DOHH2 (cell line): ENCODE measurements around the gene WBP2.

Experiments used
- H3F3A ChIP-seq: fragments of 200-600 bp; sonication (generic), shearing (Covaris generic); 2 replicates; pipeline ENCODE4 v1.6.0; 2016; ENCODE audit warnings: antibody characterized with exemption, mild to moderate bottlenecking; ENCODE audit not compliant: control insufficient read depth, insufficient read depth
- H3K27ac ChIP-seq: fragments of 200-600 bp; sonication (generic); 2 replicates; pipeline ENCODE4 v1.5.1; 2014; ENCODE audit warnings: low read depth, mild to moderate bottlenecking, low read length, moderate library complexity
- H3K27me3 ChIP-seq: fragments of 200-600 bp; sonication (generic); 2 replicates; pipeline ENCODE4 v1.6.1; 2014; ENCODE audit warnings: mild to moderate bottlenecking, low read length, mixed read lengths; ENCODE audit not compliant: control insufficient read depth
- H3K36me3 ChIP-seq: fragments of 200-600 bp; sonication (generic); 2 replicates; pipeline ENCODE4 v1.6.1; 2014; ENCODE audit warnings: mild to moderate bottlenecking, low read length, moderate library complexity, mixed read lengths; ENCODE audit not compliant: control insufficient read depth
- H3K4me1 ChIP-seq: fragments of 200-600 bp; sonication (generic); 2 replicates; pipeline ENCODE4 v1.6.1; 2014; ENCODE audit warnings: mild to moderate bottlenecking, low read length, mixed read lengths; ENCODE audit not compliant: control insufficient read depth
- H3K4me2 ChIP-seq: fragments of 200-600 bp; sonication (generic); 2 replicates; pipeline ENCODE4 v1.6.0; 2014; ENCODE audit warnings: mild to moderate bottlenecking, low read length, moderate library complexity
- H3K4me3 ChIP-seq: fragments of 200-600 bp; sonication (generic); 2 replicates; pipeline ENCODE4 v1.5.1; 2014; ENCODE audit warnings: mild to moderate bottlenecking, low read length, mixed read lengths
- H3K79me2 ChIP-seq: fragments of 200-600 bp; sonication (generic); 2 replicates; pipeline ENCODE4 v1.6.1; 2014; ENCODE audit warnings: mild to moderate bottlenecking, low read length, mixed read lengths; ENCODE audit not compliant: control insufficient read depth
- H3K9me2 ChIP-seq: fragments of 200-600 bp; sonication (generic); replicated peaks from 2 replicates; pipeline ENCODE4 v1.6.1; 2014; ENCODE audit warnings: mild to moderate bottlenecking, low read length, mixed read lengths; ENCODE audit not compliant: control insufficient read depth
- H3K9me3 ChIP-seq: fragments of 200-600 bp; sonication (generic); 2 replicates; pipeline ENCODE4 v1.6.1; 2014; ENCODE audit warnings: antibody characterized with exemption, low read length, mixed read lengths; ENCODE audit not compliant: control insufficient read depth, insufficient read depth
- H4K20me1 ChIP-seq: fragments of 200-600 bp; sonication (generic); 2 replicates; pipeline ENCODE4 v1.6.0; 2014; ENCODE audit warnings: low read depth, mild to moderate bottlenecking, antibody characterized with exemption, low read length, moderate library complexity; ENCODE audit not compliant: control insufficient read depth, insufficient read depth
- EZH2phosphoT487 ChIP-seq: fragments of 200-600 bp; sonication (generic); IDR thresholded peaks from 2 replicates; pipeline ENCODE4 v1.6.1; 2017; ENCODE audit warnings: borderline replicate concordance, mild to moderate bottlenecking, antibody characterized with exemption, low read length, moderate library complexity, mixed read lengths
- TF ChIP-seq, protein P1 (sequence below): fragments of 200-600 bp; sonication (generic); IDR thresholded peaks from one replicate; pipeline ENCODE4 v1.5.1; 2014; ENCODE audit warnings: antibody characterized with exemption, mild to moderate bottlenecking, low read depth, low read length; ENCODE audit not compliant: poor library complexity, severe bottlenecking

WBP2 gene

DNA sequence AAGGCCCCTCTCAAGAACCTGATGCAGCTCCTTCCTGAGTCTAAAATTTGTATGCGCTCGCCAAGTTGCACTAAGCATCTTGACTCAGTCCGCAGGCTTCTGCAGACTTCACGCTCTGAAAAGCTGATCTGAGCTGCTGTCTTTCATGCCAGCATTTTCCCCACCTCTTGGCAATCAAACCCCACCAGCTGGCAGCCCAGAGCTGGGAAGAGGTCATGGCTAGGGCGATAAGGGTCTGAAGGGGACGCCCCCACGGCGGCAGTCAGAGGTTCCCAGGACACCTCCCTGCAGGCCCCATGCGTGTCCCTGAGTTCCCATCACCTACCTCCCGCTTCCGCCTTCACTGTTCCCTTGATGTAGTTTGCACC lies 5.9 kb downstream of the WBP2 start:
- no peak overlapping the region for H3K27ac ChIP-seq
- H3K4me2 ChIP-seq = no peak overlapping the region
- H3K79me2 ChIP-seq = peaks cover 9% of the 10 kb centered on the region
- peaks cover 50% of the 10 kb centered on the region for H3K36me3 ChIP-seq
- H3K27me3 ChIP-seq = no peaks in the 10 kb centered on the region
- no peak overlapping the region for H3K4me3 ChIP-seq
- peaks cover 7% of the 10 kb centered on the region; the same call in 1 of the 2 replicates for H3F3A ChIP-seq
- no peaks in the 10 kb centered on the region for H3K9me3 ChIP-seq
- no peaks in the 10 kb centered on the region for H3K9me2 ChIP-seq
- H3K4me1 ChIP-seq = peaks cover 27% of the 10 kb centered on the region
- TF ChIP-seq, protein P1, sequence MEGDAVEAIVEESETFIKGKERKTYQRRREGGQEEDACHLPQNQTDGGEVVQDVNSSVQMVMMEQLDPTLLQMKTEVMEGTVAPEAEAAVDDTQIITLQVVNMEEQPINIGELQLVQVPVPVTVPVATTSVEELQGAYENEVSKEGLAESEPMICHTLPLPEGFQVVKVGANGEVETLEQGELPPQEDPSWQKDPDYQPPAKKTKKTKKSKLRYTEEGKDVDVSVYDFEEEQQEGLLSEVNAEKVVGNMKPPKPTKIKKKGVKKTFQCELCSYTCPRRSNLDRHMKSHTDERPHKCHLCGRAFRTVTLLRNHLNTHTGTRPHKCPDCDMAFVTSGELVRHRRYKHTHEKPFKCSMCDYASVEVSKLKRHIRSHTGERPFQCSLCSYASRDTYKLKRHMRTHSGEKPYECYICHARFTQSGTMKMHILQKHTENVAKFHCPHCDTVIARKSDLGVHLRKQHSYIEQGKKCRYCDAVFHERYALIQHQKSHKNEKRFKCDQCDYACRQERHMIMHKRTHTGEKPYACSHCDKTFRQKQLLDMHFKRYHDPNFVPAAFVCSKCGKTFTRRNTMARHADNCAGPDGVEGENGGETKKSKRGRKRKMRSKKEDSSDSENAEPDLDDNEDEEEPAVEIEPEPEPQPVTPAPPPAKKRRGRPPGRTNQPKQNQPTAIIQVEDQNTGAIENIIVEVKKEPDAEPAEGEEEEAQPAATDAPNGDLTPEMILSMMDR = no peak
- no peak for TF ChIP-seq EZH2phosphoT487
- peaks cover 3% of the 10 kb centered on the region; the same call in 1 of the 2 replicates for H4K20me1 ChIP-seq

DNA sequence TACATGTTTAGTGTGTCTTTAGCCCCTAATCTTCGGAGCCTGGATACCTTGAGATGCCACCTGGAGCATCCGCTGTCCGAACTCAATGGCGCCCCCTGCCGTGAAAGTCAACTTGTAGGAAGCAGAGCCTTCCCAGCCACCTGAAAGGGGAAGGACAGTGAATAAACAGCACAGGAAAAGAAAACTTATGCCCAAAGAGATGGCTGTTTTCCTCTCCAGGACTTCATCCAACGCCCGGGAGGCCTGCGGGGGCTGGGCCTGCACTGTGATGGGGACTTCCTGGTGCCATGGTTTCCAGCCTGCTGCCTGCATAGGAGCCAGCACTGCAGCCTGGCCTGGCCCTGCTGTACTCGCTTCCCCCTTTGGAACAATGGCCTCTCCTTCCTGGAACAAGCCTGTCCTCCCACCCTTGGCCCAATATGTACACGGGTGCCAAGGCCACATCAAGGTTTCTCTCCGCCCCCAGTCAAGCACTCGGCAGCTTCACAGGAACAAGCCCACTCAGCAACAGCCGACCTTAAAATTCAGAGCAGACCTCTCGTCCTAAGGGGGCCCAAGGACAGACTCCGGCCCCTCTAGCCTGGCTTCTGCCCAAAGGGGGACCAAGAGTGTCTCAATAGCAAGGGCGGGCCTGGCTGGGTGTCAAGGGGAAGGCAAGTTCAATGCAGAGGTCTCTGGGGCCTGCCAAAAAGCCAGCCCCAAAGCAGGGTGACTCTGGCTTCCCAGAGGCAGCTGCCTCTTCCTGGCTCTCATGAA lies 6.4 kb downstream of the WBP2 start:
- H3K4me2 ChIP-seq = no peak overlapping the region
- no peaks in the 10 kb centered on the region for H3K9me2 ChIP-seq
- peaks cover 6% of the 10 kb centered on the region for H3K79me2 ChIP-seq
- H3K27ac ChIP-seq = no peak overlapping the region
- H3K4me3 ChIP-seq = no peak overlapping the region
- peaks cover 50% of the 10 kb centered on the region for H3K36me3 ChIP-seq
- H4K20me1 ChIP-seq = no peaks in the 10 kb centered on the region
- peaks cover 29% of the 10 kb centered on the region for H3K4me1 ChIP-seq
- no peaks in the 10 kb centered on the region for H3K9me3 ChIP-seq
- TF ChIP-seq EZH2phosphoT487 = no peak
- TF ChIP-seq, protein P1 = peak; percentile 94
- H3K27me3 ChIP-seq = no peaks in the 10 kb centered on the region
- peaks cover 7% of the 10 kb centered on the region; the same call in 1 of the 2 replicates for H3F3A ChIP-seq

DNA sequence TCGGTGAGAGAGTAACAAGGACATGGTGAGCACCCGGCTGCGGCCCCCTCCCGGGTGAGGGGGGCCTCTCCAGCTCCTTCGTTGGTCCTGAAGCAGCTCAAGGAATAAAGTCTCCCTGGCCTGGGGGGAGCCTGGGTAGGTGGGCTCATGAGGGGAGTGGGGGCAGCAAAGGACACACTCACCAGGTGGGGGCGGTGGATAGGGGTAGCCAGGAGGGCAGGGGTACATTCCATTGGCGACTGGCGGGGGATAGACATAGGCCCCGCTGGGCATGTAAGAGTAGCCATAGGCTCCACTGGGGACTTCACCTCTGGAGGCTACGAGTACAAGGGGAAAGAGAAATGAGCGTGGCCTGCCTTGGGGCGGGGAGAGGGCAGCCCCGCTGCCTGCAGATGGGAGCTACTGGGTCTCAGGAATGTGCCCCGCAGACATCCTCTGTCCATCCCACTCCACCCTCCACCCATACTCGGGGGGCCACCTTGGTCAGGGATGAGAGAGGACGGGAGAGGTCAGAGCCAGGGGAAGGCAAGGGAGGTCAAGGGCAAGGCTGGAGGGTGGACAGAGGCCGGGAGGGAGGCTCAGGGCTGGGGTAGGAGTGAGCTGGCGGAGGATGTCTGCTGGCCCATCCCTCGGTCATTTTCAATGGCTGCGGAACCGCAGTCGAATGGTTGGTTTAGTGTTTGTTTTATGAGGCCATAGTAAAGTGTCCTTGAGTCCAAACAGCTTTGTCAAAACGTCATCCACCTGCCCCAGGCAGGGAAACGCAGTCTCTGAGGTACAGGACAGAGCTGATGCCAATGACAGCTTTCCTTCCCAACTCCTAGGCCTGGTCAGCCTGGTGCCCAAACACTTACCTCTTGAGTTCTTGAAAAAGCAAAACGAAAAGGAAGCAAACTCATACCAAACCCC lies 7.3 kb downstream of the WBP2 start:
- H3K36me3 ChIP-seq = peaks cover 50% of the 10 kb centered on the region
- peaks cover 5% of the 10 kb centered on the region; the same call in 1 of the 2 replicates for H3F3A ChIP-seq
- no peak overlapping the region for H3K27ac ChIP-seq
- H3K9me3 ChIP-seq = no peaks in the 10 kb centered on the region
- H4K20me1 ChIP-seq = no peaks in the 10 kb centered on the region
- no peaks in the 10 kb centered on the region for H3K9me2 ChIP-seq
- H3K4me2 ChIP-seq = no peak overlapping the region
- H3K79me2 ChIP-seq = no peaks in the 10 kb centered on the region
- H3K4me1 ChIP-seq = peaks cover 37% of the 10 kb centered on the region
- TF ChIP-seq, protein P1 = no peak
- no peak for TF ChIP-seq EZH2phosphoT487
- no peak overlapping the region for H3K4me3 ChIP-seq
- H3K27me3 ChIP-seq = no peaks in the 10 kb centered on the region
